Measurements from ENCODE around the gene NFATC4. TPM values are rescaled to one million over a fixed set of nuclear protein-coding genes. Genes with fewer than 3 reads are reported as not detected.
"Not testable (repeated sequence)": the region's sequence is repeated elsewhere in the genome, so short reads cannot be mapped to it uniquely, and the experiment has no call there.

NFATC4 gene
- total RNA-seq, result 28.4 TPM
- long read RNA-seq, full-length matches to known transcripts, result 3 of 9 reads
- long read RNA-seq, partial matches to known transcripts, result 0 of 9 reads
- long read RNA-seq, other reads (novel, unspliced or antisense), result 6 of 9 reads

GRCh38 chr14:24367514-24368211 is at the start of gene NFATC4:
NFATC4 (plus strand) TSS chr14:24368184; CDS start chr14:24368341, 157 bp downstream.
- ATAC-seq (peak; percentile 61), DNase-seq (ENCODE audit: missing footprints) (peak; percentile 82)
- intact Hi-C loops (cut with DNase I), result loop anchor here (1.0 to 2.0 kb wide), 2 partner anchors 31 to 33 kb away; partner anchors contain the start of gene ADCY4

DNA sequence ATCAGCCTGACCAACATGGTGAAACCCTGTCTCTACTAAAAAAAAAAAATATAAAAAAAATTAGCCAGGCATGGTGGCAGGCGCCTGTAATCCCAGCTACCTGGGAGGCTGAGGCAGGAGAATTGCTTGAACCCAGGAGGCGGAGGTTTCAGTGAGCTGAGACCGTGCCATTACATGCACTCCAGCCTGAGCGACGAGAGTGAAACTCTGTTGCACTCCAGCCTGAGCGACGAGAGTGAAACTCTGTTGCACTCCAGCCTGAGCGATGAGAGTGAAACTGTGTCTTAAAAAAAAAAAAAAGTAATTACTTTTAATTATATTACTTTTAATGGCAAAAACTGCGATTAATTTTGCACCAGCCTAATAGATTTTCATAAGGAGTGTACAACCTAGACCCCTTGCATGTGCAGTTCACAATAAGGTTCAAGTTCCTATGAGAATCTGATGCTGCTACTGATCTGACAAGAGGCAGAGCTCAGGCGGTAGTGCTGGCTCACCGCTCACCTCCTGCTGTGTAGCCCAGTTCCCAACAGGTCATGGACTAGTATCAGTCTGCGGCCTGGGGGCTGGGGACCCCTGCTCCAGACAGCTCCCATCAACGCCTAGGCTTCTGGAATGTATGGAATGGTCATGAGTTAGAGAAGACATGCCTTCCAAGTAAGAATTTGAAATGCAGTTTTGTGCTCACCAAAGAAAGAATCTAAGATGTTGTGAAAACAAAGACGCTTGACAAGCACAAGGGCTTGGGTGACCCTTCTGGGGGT is 46.6 kb upstream of the NFATC4 start:
- ATAC-seq (no peak), DNase-seq (ENCODE audit: missing footprints) (no peak)
- intact Hi-C loops (cut with DNase I), result no loop called here

DNA sequence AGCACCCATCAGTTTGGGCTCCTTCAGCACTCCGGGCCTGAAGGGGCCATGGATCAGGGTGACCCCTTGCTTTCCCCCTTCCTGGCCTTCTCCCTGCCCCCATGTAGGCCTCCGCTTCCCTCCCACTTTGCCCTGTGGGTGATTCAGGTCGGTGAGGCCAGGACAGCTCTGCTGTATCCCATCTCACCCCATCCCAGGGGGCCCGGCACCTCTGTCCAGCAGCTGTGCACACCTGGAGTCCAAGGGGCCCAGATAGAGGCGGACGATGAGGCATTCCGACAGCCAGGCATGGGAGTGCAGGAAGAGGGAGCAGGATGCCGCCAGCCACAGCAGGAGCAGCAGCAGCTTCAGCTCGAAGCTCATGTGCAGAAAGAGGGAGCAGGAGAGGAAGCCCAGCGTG is 45.3 kb upstream of the NFATC4 start:
- ATAC-seq (no peak), DNase-seq (ENCODE audit: missing footprints) (no peak)
- intact Hi-C loops (cut with DNase I), result no loop called here

GRCh38 chr14:24323341-24323740 is 44.6 kb upstream of the NFATC4 start:
- ATAC-seq, result no peak
- intact Hi-C loops (cut with DNase I), result no loop called here
- no peak for DNase-seq (ENCODE audit: missing footprints)

DNA sequence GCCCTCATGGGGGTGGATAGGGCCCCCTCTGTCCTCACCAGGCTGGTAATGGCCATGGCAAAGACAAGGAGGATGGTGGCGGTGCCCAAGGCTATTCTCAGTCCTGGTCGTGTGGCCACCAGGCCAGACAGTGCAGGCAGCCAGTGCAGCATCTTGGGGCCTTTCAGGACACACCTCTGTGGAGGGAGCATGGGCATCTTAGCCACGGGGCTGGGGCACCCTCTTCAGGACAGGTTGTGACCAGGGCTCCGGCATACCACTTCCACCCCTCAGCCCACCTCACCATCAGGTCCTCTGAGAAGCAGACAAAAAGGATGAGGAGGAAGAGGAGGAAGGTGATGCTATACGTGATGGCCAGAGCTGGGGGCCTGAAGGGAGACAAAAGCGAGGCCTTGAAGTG is 44.0 kb upstream of the NFATC4 start:
- intact Hi-C loops (cut with DNase I), result no loop called here
- ATAC-seq (no peak), DNase-seq (ENCODE audit: missing footprints) (no peak)

GRCh38 chr14:24325041-24325530 is 42.9 kb upstream of the NFATC4 start:
- no peak for DNase-seq (ENCODE audit: missing footprints)
- intact Hi-C loops (cut with DNase I), result no loop called here
- no peak for ATAC-seq

DNA sequence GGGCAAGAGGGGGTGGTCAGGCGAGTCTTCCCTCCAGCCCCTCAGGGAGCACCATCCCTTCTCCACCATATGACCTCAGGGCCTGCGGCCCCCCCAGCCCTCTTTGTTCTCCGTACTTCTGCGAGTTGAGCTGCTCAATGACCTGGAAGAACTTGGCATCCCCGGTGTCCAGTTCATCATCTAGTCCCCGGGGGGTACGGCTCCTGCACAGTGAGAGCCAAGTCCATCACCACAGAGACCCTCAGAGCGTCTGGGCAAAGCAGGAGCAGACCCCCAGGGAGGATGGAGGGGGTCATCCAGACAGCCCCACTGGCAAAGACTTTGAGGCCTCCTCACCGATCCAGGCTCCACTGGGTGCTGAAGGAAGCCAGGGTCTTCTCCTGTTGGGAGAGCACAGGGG is 42.0 kb upstream of the NFATC4 start:
- ATAC-seq, result no peak
- DNase-seq (ENCODE audit: missing footprints), result no peak
- intact Hi-C loops (cut with DNase I), result no loop called here

GRCh38 chr14:24327303-24327702 is 40.7 kb upstream of the NFATC4 start:
- ATAC-seq, result peak; percentile 6
- intact Hi-C loops (cut with DNase I), result no loop called here
- DNase-seq (ENCODE audit: missing footprints), result no peak

GRCh38 chr14:24327914-24328313 is 40.1 kb upstream of the NFATC4 start:
- peak; percentile 78 for DNase-seq (ENCODE audit: missing footprints)
- ATAC-seq; intact Hi-C loops (cut with DNase I): not testable (repeated sequence)

GRCh38 chr14:24329073-24329663 is 38.8 kb upstream of the NFATC4 start:
- intact Hi-C loops (cut with DNase I), result no loop called here
- ATAC-seq, result no peak

DNA sequence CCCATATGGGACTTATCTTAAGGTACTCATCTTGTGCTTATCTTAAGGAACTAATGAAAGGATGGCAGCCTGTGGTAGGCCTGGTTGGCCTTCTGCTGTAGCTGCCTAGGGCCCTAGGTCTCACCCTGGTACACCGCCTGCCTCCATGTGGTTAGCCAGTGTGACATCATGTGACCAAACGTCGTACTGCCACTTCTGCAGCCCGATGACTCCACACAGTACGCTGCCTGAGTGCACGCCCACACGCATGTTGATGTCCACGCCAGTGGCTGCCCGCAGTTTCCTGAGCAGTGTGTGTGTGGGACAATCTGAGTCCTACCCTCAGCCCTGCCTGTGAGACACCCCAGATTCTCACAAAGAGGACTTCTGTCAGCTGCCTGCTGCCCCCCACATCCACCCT is 38.2 kb upstream of the NFATC4 start:
- ATAC-seq, result peak; percentile 13
- intact Hi-C loops (cut with DNase I), result no loop called here
- peak; percentile 88 for DNase-seq (ENCODE audit: missing footprints)

More at GRCh38 chr14:24329073-24329663, 38.8 kb upstream of the NFATC4 start:
- no peak for DNase-seq (ENCODE audit: missing footprints)

- ATAC-seq (no peak), DNase-seq (ENCODE audit: missing footprints) (no peak)
- intact Hi-C loops (cut with DNase I), result no loop called here
Observed at GRCh38 chr14:24330973-24331674, 36.9 kb upstream of the NFATC4 start.

DNA sequence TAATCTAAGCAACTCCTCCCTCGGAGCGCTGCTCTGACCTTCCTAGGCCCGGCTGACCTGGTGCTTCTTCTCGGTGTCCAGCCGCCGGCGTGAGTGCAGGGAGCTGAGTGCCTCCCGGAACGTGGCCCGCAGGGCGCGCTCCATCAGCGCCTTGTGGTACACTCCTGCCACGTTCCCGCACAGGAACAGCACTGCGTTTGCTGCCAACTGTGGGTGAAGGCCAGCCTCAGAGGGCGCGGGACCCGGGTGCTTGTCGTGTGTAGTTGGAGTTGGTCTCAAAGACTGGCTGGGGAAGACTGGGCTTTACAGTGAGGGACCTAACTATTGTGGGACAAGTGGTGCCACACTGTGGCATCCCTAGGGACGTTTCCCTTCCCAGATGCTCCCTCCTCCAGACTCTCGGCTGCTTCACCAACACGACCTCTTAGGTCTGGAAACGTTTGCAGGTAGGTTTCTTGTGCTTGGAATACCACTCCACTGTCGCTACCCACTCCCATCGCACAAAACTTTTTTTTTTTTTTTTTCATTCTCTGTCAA is 36.2 kb upstream of the NFATC4 start:
- ATAC-seq (no peak), DNase-seq (ENCODE audit: missing footprints) (no peak)
- intact Hi-C loops (cut with DNase I), result no loop called here

- intact Hi-C loops (cut with DNase I), result no loop called here
- DNase-seq (ENCODE audit: missing footprints) (peak; percentile 77), ATAC-seq (peak; percentile 70)
Observed at GRCh38 chr14:24332268-24332993, 35.6 kb upstream of the NFATC4 start.

DNA sequence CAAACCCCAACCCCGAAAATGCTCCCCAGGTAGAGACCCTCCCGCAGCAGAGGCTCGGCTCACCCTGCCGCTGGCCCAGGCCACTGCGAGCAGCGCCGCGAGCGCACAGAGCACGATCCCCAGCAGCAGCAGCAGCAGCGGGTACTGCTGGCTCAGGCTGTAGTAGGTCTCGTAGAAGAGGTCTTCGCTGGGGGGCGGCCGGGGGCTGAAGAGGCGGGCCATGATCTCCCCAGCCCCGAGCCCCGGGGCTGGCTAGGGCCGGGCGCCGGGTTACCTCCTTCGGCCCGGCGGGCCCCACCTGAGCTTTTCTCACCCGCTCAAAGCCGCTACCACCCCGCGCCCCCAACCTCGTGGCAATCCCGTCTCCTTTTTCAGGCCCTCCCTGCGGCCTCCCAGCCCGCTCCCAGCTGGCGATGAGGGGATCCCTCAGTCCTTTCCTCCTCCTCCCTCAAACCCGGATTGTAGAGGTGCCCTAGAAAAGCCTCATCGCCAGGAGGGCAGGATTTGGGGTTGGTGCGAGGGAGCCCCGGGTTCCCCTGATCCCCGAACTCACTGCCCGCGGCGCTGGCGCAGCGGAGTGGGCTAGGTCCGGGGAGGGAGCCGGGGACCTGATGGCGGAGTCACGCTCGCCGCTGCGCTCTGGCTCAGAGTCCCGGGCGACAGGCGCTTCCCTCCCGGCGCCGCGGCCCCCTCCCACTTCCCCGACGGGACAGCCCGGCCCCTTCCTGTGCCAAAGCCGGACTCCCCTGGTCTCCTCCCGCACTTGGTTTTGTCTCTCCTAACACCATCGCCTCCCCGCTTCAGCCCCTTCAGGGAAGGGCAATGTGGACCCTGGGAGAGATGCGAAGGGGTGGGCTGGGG is 33.3 kb upstream of the NFATC4 start, which contains the start of gene ADCY4:
TSS of gene ADCY4 (minus strand) at position 641 of the 861 bp plus-strand sequence. CDS start at position 222, 419 bp downstream.
- no peak for DNase-seq (ENCODE audit: missing footprints)
- ATAC-seq, result no peak
- intact Hi-C loops (cut with DNase I), result loop anchor here (2.0 kb wide), 2 partner anchors 32 to 96 kb away; no protein-coding TSS in a partner anchor

DNA sequence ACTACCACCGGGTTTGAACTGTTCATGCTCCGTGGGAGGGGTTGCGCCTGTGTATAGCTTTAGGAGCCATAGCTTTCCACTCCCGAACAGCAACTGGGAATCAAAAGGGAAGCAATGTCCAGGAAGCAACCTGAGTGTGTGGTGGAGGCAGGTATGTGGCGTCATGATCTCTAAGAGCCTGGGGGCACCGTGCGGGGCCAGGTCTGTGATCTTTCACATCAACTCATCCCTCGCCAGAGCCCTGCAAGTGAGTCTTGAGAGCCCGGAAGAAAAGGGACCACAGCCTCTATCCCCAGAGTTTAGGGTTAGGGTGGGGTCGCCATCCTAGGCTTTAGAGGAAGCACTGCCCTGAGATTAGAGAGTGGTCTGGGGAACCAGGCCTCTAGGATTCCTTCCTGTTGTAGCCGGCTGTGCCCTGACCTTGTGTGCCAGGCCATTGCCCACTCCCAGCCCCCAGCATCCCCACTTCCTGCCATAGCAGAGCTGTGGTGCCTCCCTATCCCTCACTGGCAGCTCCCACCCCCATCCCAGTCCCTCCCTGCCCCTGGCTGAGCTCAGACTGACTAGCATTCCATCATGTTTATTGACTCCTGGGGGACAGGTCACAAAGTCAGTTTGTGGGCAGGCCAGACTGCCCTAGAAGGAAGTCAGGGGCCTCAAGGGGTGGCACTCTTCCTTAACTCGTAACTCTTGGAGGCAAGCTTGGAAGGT is 32.4 kb upstream of the NFATC4 start:
- no peak for ATAC-seq
- no peak for DNase-seq (ENCODE audit: missing footprints)
- intact Hi-C loops (cut with DNase I), result loop anchor here (2.0 kb wide), 2 partner anchors 31 to 95 kb away; no protein-coding TSS in a partner anchor

All from Right ventricle myocardium inferior (tissue), 1 donor.